H1 (cell line): ENCODE measurements around the gene RAB11A. TPM values are rescaled to one million over a fixed set of nuclear protein-coding genes. Genes with fewer than 3 reads are reported as not detected.

Experiments
- CTCF ChIA-PET: fragments of 300-600 bp; sonication (Branson Sonifier 250); formaldehyde crosslinking; loops from one replicate; lab custom pipeline; 2021; ENCODE audit not compliant: partially characterized antibody; lab: Charles Lee
- POLR2A ChIA-PET: fragments of 300-600 bp; sonication (Branson Sonifier 250); formaldehyde crosslinking; loops from one replicate; lab custom pipeline; 2021; ENCODE audit warnings: inconsistent platforms; ENCODE audit not compliant: partially characterized antibody; lab: Charles Lee
- DNase-seq, 2 experiments: peaks; one replicate each; pipeline versions ENCODE4 v3.0.0 to v3.0.0-alpha.2; 2010 to 2022; ENCODE audit warnings: low spot score in 2 of 2, low read depth in 1 of 2, mixed read lengths in 1 of 2
- FAIRE-seq: peaks from 2 replicates; lab custom pipeline; 2011; peaks lifted over from hg19 to GRCh38; lab: Jason Lieb, UNC
- H2AFZ ChIP-seq: 2 replicates; pipeline ENCODE4 v1.8.1; 2012; ENCODE audit warnings: low read length, inconsistent platforms
- H2AK5ac ChIP-seq: 2 replicates; pipeline ENCODE4 v1.6.1; 2013; ENCODE audit warnings: low read depth, low read length
- H2BK120ac ChIP-seq: replicated peaks from 2 replicates; pipeline ENCODE3; 2013; ENCODE audit warnings: low read depth, low read length, inconsistent platforms
- H2BK12ac ChIP-seq: 2 replicates; pipeline ENCODE4 v1.6.1; 2013; ENCODE audit warnings: low read depth, low read length
- H2BK15ac ChIP-seq: 2 replicates; pipeline ENCODE4 v1.6.1; 2013; ENCODE audit warnings: low read length
- H2BK20ac ChIP-seq: 2 replicates; pipeline ENCODE4 v1.6.1; 2013; ENCODE audit warnings: low read length
- H2BK5ac ChIP-seq: 2 replicates; pipeline ENCODE4 v1.6.1; 2013; ENCODE audit warnings: low read depth, low read length
- H3K14ac ChIP-seq: 2 replicates; pipeline ENCODE4 v1.6.1; 2013; ENCODE audit warnings: inconsistent platforms; ENCODE audit not compliant: insufficient read length
- H3K18ac ChIP-seq: 2 replicates; pipeline ENCODE4 v1.6.1; 2013; ENCODE audit warnings: low read length; ENCODE audit errors: extremely low read depth
- H3K23ac ChIP-seq: 2 replicates; pipeline ENCODE4 v1.6.1; 2013; ENCODE audit warnings: inconsistent platforms; ENCODE audit not compliant: insufficient read length
- H3K23me2 ChIP-seq: 2 replicates; pipeline ENCODE4 v1.6.1; 2013; ENCODE audit warnings: low read depth, low read length
- H3K27ac ChIP-seq: 2 replicates; pipeline ENCODE4 v1.6.1; 2011; ENCODE audit warnings: low read depth, low read length, inconsistent platforms
- H3K27me3 ChIP-seq, 4 experiments: replicated peaks in 1 of 4; 1 replicate in 1 of 4; 2 replicates in 3 of 4; pipeline versions ENCODE4 v1.6.1 to v1.8.1; 2011 to 2013; ENCODE audit warnings: low read length in 3 of 4, mild to moderate bottlenecking in 3 of 4, inconsistent platforms in 2 of 4, mixed read lengths in 2 of 4, moderate library complexity in 1 of 4; ENCODE audit not compliant: control insufficient read depth in 3 of 4, insufficient read depth in 3 of 4; ENCODE audit errors: extremely low read depth in 1 of 4
- H3K36me3 ChIP-seq, 4 experiments: 2 replicates each; pipeline versions ENCODE4 v1.6.1 to v1.8.1; 2011 to 2013; ENCODE audit warnings: mild to moderate bottlenecking in 4 of 4, low read length in 3 of 4, moderate library complexity in 2 of 4, control low read depth in 1 of 4, inconsistent platforms in 1 of 4; ENCODE audit not compliant: insufficient read depth in 4 of 4, control insufficient read depth in 2 of 4
- H3K4ac ChIP-seq: replicated peaks from 2 replicates; pipeline ENCODE3; 2013; ENCODE audit warnings: low read length, low read depth, mixed read lengths, inconsistent platforms; ENCODE audit not compliant: insufficient read length
- H3K4me1 ChIP-seq, 4 experiments: replicated peaks in 1 of 4; 1 replicate in 1 of 4; 2 replicates in 3 of 4; pipeline versions ENCODE4 v1.6.1 to v1.8.1; 2011 to 2013; ENCODE audit warnings: low read length in 3 of 4, inconsistent platforms in 2 of 4, mixed read lengths in 1 of 4; ENCODE audit not compliant: insufficient read depth in 4 of 4, control insufficient read depth in 3 of 4
- H3K4me2 ChIP-seq, 2 experiments: 2 replicates each; pipeline versions ENCODE4 v1.6.1 to v1.8.1; 2011 to 2013; ENCODE audit warnings: low read depth in 2 of 2, low read length in 2 of 2, control low read depth in 1 of 2, inconsistent platforms in 1 of 2, mild to moderate bottlenecking in 1 of 2; ENCODE audit not compliant: insufficient read depth in 1 of 2
- H3K4me3 ChIP-seq, 4 experiments: fragments of 200-600, 300-600 bp in 1 of 4; sonication (generic), shearing (Covaris generic), sonication (Bioruptor Twin) in 1 of 4; 2 replicates each; pipeline versions ENCODE4 v1.5.1 to v1.8.1; 2011 to 2016; ENCODE audit warnings: low read length in 4 of 4, low read depth in 3 of 4, control low read depth in 2 of 4, inconsistent platforms in 2 of 4, mild to moderate bottlenecking in 2 of 4, mixed read lengths in 1 of 4, moderate library complexity in 1 of 4; ENCODE audit not compliant: insufficient read depth in 2 of 4; ENCODE audit errors: extremely low read depth in 1 of 4
- H3K56ac ChIP-seq: replicated peaks from 2 replicates; pipeline ENCODE3; 2013; ENCODE audit warnings: low read depth, mild to moderate bottlenecking, mixed read lengths, low read length, inconsistent platforms; ENCODE audit not compliant: insufficient read length
- H3K79me1 ChIP-seq: 2 replicates; pipeline ENCODE4 v1.6.1; 2013; ENCODE audit warnings: low read depth, low read length, control low read depth
- H3K79me2 ChIP-seq, 2 experiments: 2 replicates each; pipeline versions ENCODE4 v1.6.1 to v1.8.1; 2012 to 2013; ENCODE audit warnings: low read length in 2 of 2, mild to moderate bottlenecking in 2 of 2, inconsistent platforms in 1 of 2; ENCODE audit not compliant: insufficient read depth in 2 of 2, control insufficient read depth in 1 of 2
- H3K9ac ChIP-seq, 4 experiments: replicated peaks in 1 of 4; 1 replicate in 1 of 4; 2 replicates in 3 of 4; pipeline versions ENCODE4 v1.6.1 to v1.8.1; 2011 to 2013; ENCODE audit warnings: low read depth in 3 of 4, low read length in 3 of 4, control low read depth in 2 of 4, mild to moderate bottlenecking in 2 of 4, moderate library complexity in 2 of 4, inconsistent platforms in 1 of 4; ENCODE audit errors: extremely low read depth in 1 of 4
- H3K9me3 ChIP-seq, 2 experiments: 2 replicates each; pipeline versions ENCODE4 v1.6.1 to v1.8.1; 2012 to 2013; ENCODE audit warnings: mild to moderate bottlenecking in 2 of 2, moderate library complexity in 2 of 2, control low read depth in 1 of 2, inconsistent platforms in 1 of 2, low read depth in 1 of 2, low read length in 1 of 2, mixed read lengths in 1 of 2; ENCODE audit not compliant: insufficient read depth in 2 of 2
- H4K20me1 ChIP-seq, 2 experiments: replicated peaks in 1 of 2; 2 replicates each; pipeline versions ENCODE3 to v1.8.1; 2011 to 2013; ENCODE audit warnings: inconsistent platforms in 2 of 2, low read length in 2 of 2, mild to moderate bottlenecking in 1 of 2; ENCODE audit not compliant: insufficient read depth in 2 of 2, control insufficient read depth in 1 of 2
- H4K5ac ChIP-seq: 2 replicates; pipeline ENCODE4 v1.6.1; 2013; ENCODE audit warnings: low read length, low read depth, mixed read lengths, inconsistent platforms; ENCODE audit not compliant: insufficient read length
- H4K8ac ChIP-seq: 2 replicates; pipeline ENCODE4 v1.8.0; 2013; ENCODE audit warnings: mild to moderate bottlenecking, moderate library complexity, low read length, inconsistent platforms; ENCODE audit not compliant: insufficient read depth; ENCODE audit errors: extremely low read depth
- H4K91ac ChIP-seq: replicated peaks from 2 replicates; pipeline ENCODE3; 2013; ENCODE audit warnings: low read length, mixed read lengths, inconsistent platforms; ENCODE audit not compliant: insufficient read length
- E2F6 ChIP-seq: IDR thresholded peaks from 2 replicates; pipeline ENCODE4 v1.6.1; 2012; ENCODE audit warnings: inconsistent platforms
- WGBS, 2 experiments: shearing (Covaris generic) in 1 of 2; methylation state at CpG; one replicate each; pipeline versions ENCODE4 v1.1.6 to v1.1.7; 2013 to 2015; ENCODE audit warnings: low lambda C conversion rate in 2 of 2, mixed read lengths in 2 of 2, inconsistent platforms in 1 of 2, low coverage in 1 of 2, missing lambda C conversion rate in 1 of 2; ENCODE audit not compliant: insufficient replicate concordance in 2 of 2, insufficient coverage in 1 of 2, insufficient read length in 1 of 2; ENCODE audit errors: extremely low coverage in 1 of 2, missing lambda C conversion rate in 1 of 2; 5-methylcytosine and 5-hydroxymethylcytosine counted together
- polyA plus RNA-seq, 7 experiments: library from polyadenylated mRNA; depleted of rRNA in 3 of 7; stranded (reverse) in 5 of 7; unstranded in 2 of 7; fragments of >200 nt in 5 of 7; fragments of 200-250 nt in 2 of 7; gene quantifications; 1 replicate in 5 of 7; 2 replicates in 1 of 7; 4 replicates in 1 of 7; pipeline versions ENCODE4 v1.2.1 to v1.2.3, GENCODE V29; 2011 to 2013; ENCODE audit warnings: missing spikeins in 2 of 7, mixed read lengths in 2 of 7
- total RNA-seq: library from RNA; stranded (reverse); fragmentation: NEBNext Ultra II Directional; extraction: Animal tissue kit (Norgen Biotek cat#: 25700); gene quantifications from 2 replicates; pipeline ENCODE4 v1.2.1, GENCODE V29; 2021

The RAB11A gene
- total and polyA plus RNA-seq, 2 of the 8 experiments (the other 6 are each of a cell fraction or from before 2014, with no cell fraction given): 211 to 254 TPM

GRCh38 chr15:65839354-65839901, 29.9 kb upstream of the RAB11A start:
- no peak overlapping the region for H3K4me2 ChIP-seq
- CTCF ChIA-PET: interaction anchor here (1.0 to 10.6 kb wide), 4 partner anchors 18 to 199 kb away, joined by 4 to 134 read pairs (median 24); partner anchors contain the start of gene RAB11A

More at GRCh38 chr15:65839354-65839901, 29.9 kb upstream of the RAB11A start:
- no peak overlapping the region for H3K56ac ChIP-seq
- no peak for TF ChIP-seq E2F6
- TF ChIP-seq, all 59 proteins: peak for 0
- Histone ChIP-seq H4K91ac (no peak overlapping the region), H2AK5ac (no peak overlapping the region), H3K23me2 (no peaks in the 10 kb centered on the region), H3K27ac (no peak overlapping the region), H3K36me3 (no peaks in the 10 kb centered on the region), H3K4me1 (no peaks in the 10 kb centered on the region), H2BK120ac (no peak overlapping the region), H2BK12ac (no peak overlapping the region), H3K4ac (no peak overlapping the region), H3K14ac (no peak overlapping the region), H3K9me3 (no peaks in the 10 kb centered on the region), H3K23ac (no peak overlapping the region), H4K5ac (no peak overlapping the region), H3K18ac (no peak overlapping the region), H4K20me1 (no peaks in the 10 kb centered on the region), H2AFZ (no peak overlapping the region), H4K8ac (no peak overlapping the region), H2BK5ac (no peak overlapping the region), H3K27me3 (no peaks in the 10 kb centered on the region), H3K79me2 (no peaks in the 10 kb centered on the region), H2BK20ac (no peak overlapping the region), H3K9ac (no peak overlapping the region), H3K4me3 (no peak overlapping the region), H3K79me1 (no peaks in the 10 kb centered on the region), H2BK15ac (no peak overlapping the region)
- FAIRE-seq: no peak
- POLR2A ChIA-PET: no interaction called here
- DNase-seq: no peak
- 87% methylated on average over 5 of the region's 5 CpGs; no CpG with 5 or more reads in 1 of the 2 experiments for WGBS, 2 experiments
